Osteocyte (in vitro differentiated cells): ENCODE results near the gene ECI1. TPM values are rescaled to one million over a fixed set of nuclear protein-coding genes. Genes with fewer than 3 reads are reported as not detected.
A peak's percentile ranks its signal among the peaks of the same experiment; 100 is the strongest.

Source experiments
- DNase-seq: peaks from one replicate; pipeline ENCODE4 v3.0.0; 2021; ENCODE audit warnings: mixed read lengths; ENCODE audit not compliant: unreplicated experiment; ENCODE audit errors: extremely low spot score
- H3K27ac Mint-ChIP-seq: one replicate; pipeline ENCODE4 v1.8.0; 2021; ENCODE audit warnings: mild to moderate bottlenecking, mixed read lengths; ENCODE audit not compliant: unreplicated experiment
- H3K27me3 Mint-ChIP-seq: one replicate; pipeline ENCODE4 v1.8.0; 2021; ENCODE audit warnings: mixed read lengths; ENCODE audit not compliant: unreplicated experiment
- H3K36me3 Mint-ChIP-seq: one replicate; pipeline ENCODE4 v1.8.0; 2021; ENCODE audit warnings: mixed read lengths; ENCODE audit not compliant: unreplicated experiment
- H3K4me1 Mint-ChIP-seq: one replicate; pipeline ENCODE4 v1.8.0; 2021; ENCODE audit warnings: mixed read lengths; ENCODE audit not compliant: unreplicated experiment
- H3K4me3 Mint-ChIP-seq: one replicate; pipeline ENCODE4 v1.8.0; 2021; ENCODE audit warnings: mild to moderate bottlenecking, moderate library complexity, mixed read lengths; ENCODE audit not compliant: unreplicated experiment
- H3K9me3 Mint-ChIP-seq: one replicate; pipeline ENCODE4 v1.8.0; 2021; ENCODE audit warnings: mixed read lengths; ENCODE audit not compliant: unreplicated experiment
- CTCF ChIP-seq: fragments of 200-600 bp; sonication (generic); IDR thresholded peaks from 2 replicates; pipeline ENCODE4 v1.5.0; 2021; ENCODE audit warnings: antibody characterized with exemption, mild to moderate bottlenecking, moderate library complexity
- long read RNA-seq: library from polyadenylated mRNA; unstranded; transcript quantifications from one replicate; pipeline ENCODE4 v2.0.0, GENCODE V29; 2021
- total RNA-seq: library from RNA; stranded (reverse); gene quantifications from 2 replicates; pipeline ENCODE4 v1.2.1, GENCODE V29; 2021

Gene ECI1
- 46.4 and 48.1 TPM in 2 replicates for total RNA-seq
- long read RNA-seq, result 0 reads

GRCh38 chr16:2251296-2252111, at the start of gene ECI1:
ECI1 (minus strand) TSS chr16:2251587; CDS start chr16:2251566, 21 bp downstream.
- TF ChIP-seq CTCF, result peak; percentile 79
- no peaks in the 10 kb centered on the region for H3K27me3 Mint-ChIP-seq
- peak within 1 kb of the TSS; percentile 87 for H3K4me3 Mint-ChIP-seq
- peak; percentile 97 for DNase-seq
- peaks cover 28% of the 10 kb centered on the region for H3K36me3 Mint-ChIP-seq
- peak within 1 kb of the TSS; percentile 84 for H3K27ac Mint-ChIP-seq
- H3K4me1 Mint-ChIP-seq, result peaks cover 20% of the 10 kb centered on the region
- H3K9me3 Mint-ChIP-seq, result no peaks in the 10 kb centered on the region

- Mint-ChIP-seq H3K4me3 (no peak overlapping the region), H3K9me3 (no peaks in the 10 kb centered on the region), H3K27me3 (no peaks in the 10 kb centered on the region), H3K4me1 (no peaks in the 10 kb centered on the region), H3K27ac (no peak overlapping the region), H3K36me3 (no peaks in the 10 kb centered on the region)
- TF ChIP-seq CTCF, result no peak
- DNase-seq, result no peak
Observed at GRCh38 chr16:2299915-2300192, 48.5 kb upstream of the ECI1 start.

GRCh38 chr16:2299121-2299914, 47.9 kb upstream of the ECI1 start:
- H3K27ac Mint-ChIP-seq, result no peak overlapping the region
- no peaks in the 10 kb centered on the region for H3K9me3 Mint-ChIP-seq
- TF ChIP-seq CTCF, result no peak
- H3K4me1 Mint-ChIP-seq, result no peaks in the 10 kb centered on the region
- no peaks in the 10 kb centered on the region for H3K27me3 Mint-ChIP-seq
- no peak overlapping the region for H3K4me3 Mint-ChIP-seq
- DNase-seq, result no peak
- H3K36me3 Mint-ChIP-seq, result no peaks in the 10 kb centered on the region

- Mint-ChIP-seq H3K27me3 (no peaks in the 10 kb centered on the region), H3K27ac (no peak overlapping the region), H3K4me3 (no peak overlapping the region), H3K36me3 (no peaks in the 10 kb centered on the region), H3K4me1 (no peaks in the 10 kb centered on the region), H3K9me3 (no peaks in the 10 kb centered on the region)
- DNase-seq, result no peak
- TF ChIP-seq CTCF, result no peak
Observed at GRCh38 chr16:2298621-2299020, 47.2 kb upstream of the ECI1 start.

- H3K4me1 Mint-ChIP-seq, result no peaks in the 10 kb centered on the region
- no peaks in the 10 kb centered on the region for H3K9me3 Mint-ChIP-seq
- no peak for TF ChIP-seq CTCF
- H3K27me3 Mint-ChIP-seq, result no peaks in the 10 kb centered on the region
- no peak for DNase-seq
- no peak overlapping the region for H3K27ac Mint-ChIP-seq
- no peaks in the 10 kb centered on the region for H3K36me3 Mint-ChIP-seq
- no peak overlapping the region for H3K4me3 Mint-ChIP-seq
Observed at GRCh38 chr16:2297506-2297860, 46.1 kb upstream of the ECI1 start.
